Lower lobe of right lung (tissue), 2 donors: Measurements from ENCODE around the gene CCDC51. TPM values are rescaled to one million over a fixed set of nuclear protein-coding genes. Genes with fewer than 3 reads are reported as not detected.

Source experiments
- ATAC-seq, 2 donors: fragments of 200-7000 bp; cut with Tn5 transposase; one replicate each; pipeline ENCODE4 v1.9.1; 2020 to 2022; ENCODE audit warnings: mild to moderate bottlenecking in 2 of 2, moderate library complexity in 2 of 2
- DNase-seq: peaks from one replicate; pipeline ENCODE4 v3.0.0-alpha.2; 2020
- H3K27ac ChIP-seq: fragments of 200-600 bp; one replicate; pipeline ENCODE4 v1.8.0; 2022
- H3K27me3 ChIP-seq: fragments of 200-600 bp; one replicate; pipeline ENCODE4 v1.8.0; 2022; ENCODE audit warnings: low read depth
- H3K36me3 ChIP-seq: fragments of 200-600 bp; one replicate; pipeline ENCODE4 v1.8.0; 2022; ENCODE audit warnings: mild to moderate bottlenecking
- H3K4me1 ChIP-seq: fragments of 200-600 bp; one replicate; pipeline ENCODE4 v1.8.0; 2022
- H3K4me3 ChIP-seq: fragments of 200-600 bp; one replicate; pipeline ENCODE4 v1.8.0; 2022; ENCODE audit warnings: mild to moderate bottlenecking
- H3K9me3 ChIP-seq: fragments of 200-600 bp; one replicate; pipeline ENCODE4 v1.8.0; 2022
- CTCF ChIP-seq: fragments of 200-600 bp; IDR thresholded peaks from one replicate; pipeline ENCODE4 v1.8.0; 2022; ENCODE audit warnings: antibody characterized with exemption, mild to moderate bottlenecking
- intact Hi-C: fragments of 100-400 bp; cut with DNase I; formaldehyde crosslinking; loops from one replicate; pipeline ENCODE4 v1.11.0; 2022
- total RNA-seq: library from RNA; stranded (reverse); fragmentation: NEBNext Ultra II Directional; extraction: Animal tissue kit (Norgen Biotek cat#: 25700); gene quantifications from one replicate; pipeline ENCODE4 v1.2.1, GENCODE V29; 2021
- donor health status: DM: no; HTN: yes; CAD: no; lungs with severe emphysema.

The CCDC51 gene
- total RNA-seq, 1 donor from 2014 or later = 8.6 TPM

- DNase-seq (peak; percentile 87), ATAC-seq (peak; percentile 61 to 70)
- TF ChIP-seq CTCF = peak; percentile 99
- Histone ChIP-seq H3K27ac (peak overlapping the region; percentile 54), H3K4me1 (peaks cover 35% of the 10 kb centered on the region), H3K9me3 (no peaks in the 10 kb centered on the region), H3K4me3 (no peak overlapping the region), H3K27me3 (no peaks in the 10 kb centered on the region), H3K36me3 (peaks cover 14% of the 10 kb centered on the region)
- intact Hi-C loops = loop anchor here (5.0 kb wide), 1 partner anchor 34 kb away; no protein-coding TSS in a partner anchor
Measured at GRCh38 chr3:48435774-48436476, 4.0 kb downstream of the CCDC51 start.

- no peaks in the 10 kb centered on the region for H3K9me3 ChIP-seq
- H3K4me1 ChIP-seq = peaks cover 41% of the 10 kb centered on the region
- H3K36me3 ChIP-seq = peaks cover 14% of the 10 kb centered on the region
- no peak overlapping the region for H3K4me3 ChIP-seq
- no peak for ATAC-seq
- DNase-seq = no peak
- no peaks in the 10 kb centered on the region for H3K27me3 ChIP-seq
- intact Hi-C loops = loop anchor here (5.0 kb wide), 1 partner anchor 33 kb away; no protein-coding TSS in a partner anchor
- H3K27ac ChIP-seq = peak overlapping the region; percentile 54
- TF ChIP-seq CTCF = no peak
Measured at GRCh38 chr3:48435223-48435595, 4.7 kb downstream of the CCDC51 start.

GRCh38 chr3:48434591-48435222, 5.2 kb downstream of the CCDC51 start:
- H3K4me1 ChIP-seq = peaks cover 45% of the 10 kb centered on the region
- ATAC-seq = no peak

GRCh38 chr3:48433472-48434118, 6.3 kb downstream of the CCDC51 start:
- Histone ChIP-seq H3K27me3 (peaks cover 4% of the 10 kb centered on the region), H3K4me1 (peaks cover 42% of the 10 kb centered on the region), H3K27ac (peak overlapping the region; percentile 37), H3K4me3 (no peak overlapping the region), H3K36me3 (peaks cover 14% of the 10 kb centered on the region), H3K9me3 (no peaks in the 10 kb centered on the region)
- no peak for DNase-seq
- peak; percentile 30 to 39 for ATAC-seq
- TF ChIP-seq CTCF = no peak
- intact Hi-C loops = no loop called here

More at GRCh38 chr3:48434591-48435222, 5.2 kb downstream of the CCDC51 start:
- no peak for TF ChIP-seq CTCF
- intact Hi-C loops = loop anchor here (5.0 kb wide), 1 partner anchor 32 kb away; no protein-coding TSS in a partner anchor
- no peak for DNase-seq
- H3K27ac ChIP-seq = peak overlapping the region; percentile 54
- peaks cover 1% of the 10 kb centered on the region for H3K27me3 ChIP-seq
- no peaks in the 10 kb centered on the region for H3K9me3 ChIP-seq
- peaks cover 14% of the 10 kb centered on the region for H3K36me3 ChIP-seq
- no peak overlapping the region for H3K4me3 ChIP-seq

- H3K27me3 ChIP-seq = peaks cover 4% of the 10 kb centered on the region
- H3K9me3 ChIP-seq = no peaks in the 10 kb centered on the region
- intact Hi-C loops = no loop called here
- TF ChIP-seq CTCF = peak; percentile 7
- DNase-seq (no peak), ATAC-seq (no peak)
- peaks cover 14% of the 10 kb centered on the region for H3K36me3 ChIP-seq
- peak overlapping the region; percentile 37 for H3K27ac ChIP-seq
- peaks cover 51% of the 10 kb centered on the region for H3K4me1 ChIP-seq
- no peak overlapping the region for H3K4me3 ChIP-seq
Measured at GRCh38 chr3:48432411-48433371, 7.2 kb downstream of the CCDC51 start.
